K562 (cell line): Measurements from ENCODE around the gene CIAO2A. TPM values are rescaled to one million over a fixed set of nuclear protein-coding genes. Genes with fewer than 3 reads are reported as not detected.

ENCODE experiments used
- ASH1L ChIP-seq: fragments of 450-650 bp; IDR thresholded peaks from 2 replicates; pipeline ENCODE4 v1.6.1; 2018; ENCODE audit warnings: borderline replicate concordance, mild to moderate bottlenecking, low read depth; ENCODE audit not compliant: partially characterized antibody
- CEBPB ChIP-seq: fragments of 450-650 bp; IDR thresholded peaks from 2 replicates; pipeline ENCODE4 v1.6.1; 2016; ENCODE audit warnings: missing genetic modification characterization, missing compliant biosample characterization
- CREB3L1 ChIP-seq: fragments of 450-650 bp; IDR thresholded peaks from 2 replicates; pipeline ENCODE4 v1.6.1; 2014; ENCODE audit warnings: low read depth, mild to moderate bottlenecking, moderate library complexity, borderline replicate concordance
- EP300 ChIP-seq: IDR thresholded peaks from 2 replicates; pipeline ENCODE4 v1.6.1; 2012; ENCODE audit warnings: low read length, improper control_type of control experiment
- ETS2 ChIP-seq: IDR thresholded peaks from 2 replicates; pipeline ENCODE4 v1.6.1; 2016; ENCODE audit warnings: borderline replicate concordance, missing genetic modification characterization, mild to moderate bottlenecking, moderate library complexity, missing compliant biosample characterization; ENCODE audit not compliant: poor library complexity, severe bottlenecking
- FIP1L1 ChIP-seq: fragments of 200-400 bp; formaldehyde crosslinking; IDR thresholded peaks from 2 replicates; pipeline ENCODE4 v1.6.1; 2018; ENCODE audit warnings: mild to moderate bottlenecking, low read depth, low read length; ENCODE audit not compliant: poor library complexity, severe bottlenecking
- FOXA1 ChIP-seq: fragments of 450-650 bp; IDR thresholded peaks from 2 replicates; pipeline ENCODE4 v1.6.1; 2016; ENCODE audit warnings: mild to moderate bottlenecking, borderline replicate concordance
- JUNB ChIP-seq: fragments of 450-650 bp; formaldehyde crosslinking; conservative IDR thresholded peaks from 2 replicates; pipeline ENCODE4 v1.4.0; 2020; ENCODE audit warnings: mild to moderate bottlenecking
- PML ChIP-seq: IDR thresholded peaks from 2 replicates; pipeline ENCODE4 v1.6.1; 2012; ENCODE audit warnings: low read length, inconsistent platforms
- RBM15 ChIP-seq: fragments of 200-400 bp; formaldehyde crosslinking; IDR thresholded peaks from 2 replicates; pipeline ENCODE4 v1.6.1; 2018; ENCODE audit warnings: mild to moderate bottlenecking, low read length, moderate library complexity; ENCODE audit not compliant: insufficient read depth
- RBM39 ChIP-seq: fragments of 200-400 bp; formaldehyde crosslinking; optimal IDR thresholded peaks from 2 replicates; pipeline ENCODE3; 2018; ENCODE audit warnings: low read depth, low read length
- RREB1 ChIP-seq: fragments of 250-450 bp; sonication (Bioruptor Pico); IDR thresholded peaks from 2 replicates; pipeline ENCODE4 v1.4.0; 2020
- SIN3A ChIP-seq, 2 experiments: fragments of 150-350 bp in 1 of 2; IDR thresholded peaks; 2 replicates each; pipeline ENCODE4 v1.6.1; 2011 to 2016; ENCODE audit warnings: borderline replicate concordance in 2 of 2, low read depth in 2 of 2, low read length in 2 of 2, mild to moderate bottlenecking in 2 of 2, moderate library complexity in 2 of 2; ENCODE audit not compliant: control insufficient read depth in 1 of 2
- TEAD2 ChIP-seq: fragments of 450-650 bp; IDR thresholded peaks from 2 replicates; pipeline ENCODE4 v1.6.1; 2016; ENCODE audit warnings: missing genetic modification characterization, control low read depth, missing compliant biosample characterization
- XRCC4 ChIP-seq: IDR thresholded peaks from one replicate; pipeline ENCODE4 v1.6.1; 2011; ENCODE audit not compliant: insufficient read depth, insufficient read length; ENCODE audit errors: extremely low read depth
- ZNF165 ChIP-seq: fragments of 250-450 bp; sonication (Bioruptor Pico); IDR thresholded peaks from 2 replicates; pipeline ENCODE4 v1.4.0; 2020; ENCODE audit warnings: borderline replicate concordance
- ZNF174 ChIP-seq: fragments of 250-450 bp; sonication (Bioruptor Pico); IDR thresholded peaks from 2 replicates; pipeline ENCODE4 v1.4.0; 2020; ENCODE audit warnings: mild to moderate bottlenecking
- ZNF507 ChIP-seq: conservative IDR thresholded peaks from 2 replicates; pipeline ENCODE4 v1.6.1; 2017; ENCODE audit warnings: missing genetic modification characterization, missing compliant biosample characterization
- ZNF699 ChIP-seq: fragments of 250-450 bp; sonication (Bioruptor Pico); IDR thresholded peaks from 2 replicates; pipeline ENCODE4 v1.8.0; 2021; ENCODE audit warnings: mild to moderate bottlenecking, moderate library complexity; ENCODE audit not compliant: insufficient replicate concordance
- polyA plus RNA-seq, 8 experiments: library from polyadenylated mRNA; depleted of rRNA in 4 of 8; stranded (reverse) in 5 of 8; unstranded in 3 of 8; fragments of >200 nt; fragmentation: Nextera tagmentation in 2 of 8; fragmentation: Illumina TruSeq in 1 of 8; extraction: Ambion mirVana in 2 of 8; extraction: Trizol in 1 of 8; gene quantifications; 2 replicates each; pipeline versions ENCODE4 v1.2.1 to v1.2.3, GENCODE V29; 2011 to 2014; ENCODE audit warnings: inconsistent platforms in 1 of 8, missing spikeins in 1 of 8
- total RNA-seq, 7 experiments: library from RNA; depleted of rRNA in 6 of 7; stranded (reverse); fragments of >200 nt in 6 of 7; fragmentation: Illumina TruSeq in 2 of 7; extraction: Trizol in 2 of 7; gene quantifications; 2 replicates each; pipeline versions ENCODE4 v1.2.1 to v1.2.3, GENCODE V29; 2011 to 2021; ENCODE audit warnings: low replicate concordance in 1 of 7
- TF ChIP-seq, protein P1 (sequence below): sonication (generic); formaldehyde crosslinking; IDR thresholded peaks from 2 replicates; pipeline ENCODE4 v1.8.0; 2022; ENCODE audit warnings: missing genetic modification reagents, mild to moderate bottlenecking, moderate library complexity, borderline replicate concordance

Gene CIAO2A
- total and polyA plus RNA-seq, 9 of the 15 experiments (the other 6 are each of a cell fraction or from before 2014, with no cell fraction given) = 161 to 429 (median 313) TPM

- no peak for TF ChIP-seq FIP1L1
- no peak for TF ChIP-seq CREB3L1
- no peak for TF ChIP-seq EP300
- no peak for TF ChIP-seq CEBPB (tag)
- TF ChIP-seq ZNF174 (CRISPR knock-in tag) = no peak
- no peak for TF ChIP-seq ETS2 (tag)
- TF ChIP-seq ZNF165 (CRISPR knock-in tag) = no peak
- no peak for TF ChIP-seq ZNF507 (tag)
- TF ChIP-seq, protein P1, sequence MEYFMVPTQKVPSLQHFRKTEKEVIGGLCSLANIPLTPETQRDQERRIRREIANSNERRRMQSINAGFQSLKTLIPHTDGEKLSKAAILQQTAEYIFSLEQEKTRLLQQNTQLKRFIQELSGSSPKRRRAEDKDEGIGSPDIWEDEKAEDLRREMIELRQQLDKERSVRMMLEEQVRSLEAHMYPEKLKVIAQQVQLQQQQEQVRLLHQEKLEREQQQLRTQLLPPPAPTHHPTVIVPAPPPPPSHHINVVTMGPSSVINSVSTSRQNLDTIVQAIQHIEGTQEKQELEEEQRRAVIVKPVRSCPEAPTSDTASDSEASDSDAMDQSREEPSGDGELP (CRISPR knock-in tag) = no peak
- TF ChIP-seq RBM15 = no peak
- no peak for TF ChIP-seq FOXA1
- no peak for TF ChIP-seq ZNF699 (CRISPR knock-in tag)
- TF ChIP-seq RREB1 (CRISPR knock-in tag) = peak; percentile 55; the same call in 1 of the 2 replicates
- no peak for TF ChIP-seq RBM39
- TF ChIP-seq PML = no peak
- TF ChIP-seq ASH1L = no peak
- no peak for TF ChIP-seq XRCC4
- no peak for TF ChIP-seq TEAD2 (tag)
- TF ChIP-seq SIN3A (IDR thresholded peaks at IDR 0.05; ENCODE audit: borderline replicate concordance in 2 of 2, control insufficient read depth in 1 of 2, low read depth in 2 of 2, low read length in 2 of 2) = peak in 1 of 2 experiments; percentile 34; a peak in 1 of 4 replicates
- TF ChIP-seq JUNB (CRISPR knock-in tag) = no peak
Measured at GRCh38 chr15:64046421-64047153, 47.1 kb downstream of the CIAO2A start, which contains the start of gene DAPK2 (continued).
